K562 (cell line): ENCODE measurements around the gene GDF15. TPM values are rescaled to one million over a fixed set of nuclear protein-coding genes. Genes with fewer than 3 reads are reported as not detected.

Experiments
- ARID2 ChIP-seq: fragments of 450-650 bp; IDR thresholded peaks from 2 replicates; pipeline ENCODE4 v1.6.1; 2017; ENCODE audit warnings: antibody characterized with exemption, mild to moderate bottlenecking
- BRCA1 ChIP-seq, 2 experiments: fragments of 450-650 bp in 1 of 2; sonication (generic) in 1 of 2; formaldehyde crosslinking in 1 of 2; IDR thresholded peaks; 2 replicates each; pipeline versions ENCODE4 v1.5.0 to v1.6.1; 2017 to 2020; ENCODE audit warnings: mild to moderate bottlenecking in 1 of 2, missing genetic modification reagents in 1 of 2
- CBFA2T3 ChIP-seq: fragments of 450-650 bp; IDR thresholded peaks from 2 replicates; pipeline ENCODE4 v1.6.1; 2017
- CEBPB ChIP-seq: fragments of 450-650 bp; IDR thresholded peaks from 2 replicates; pipeline ENCODE4 v1.6.1; 2016; ENCODE audit warnings: missing genetic modification characterization, missing compliant biosample characterization
- CTBP1 ChIP-seq: fragments of 450-650 bp; IDR thresholded peaks from 2 replicates; pipeline ENCODE4 v1.6.1; 2016; ENCODE audit warnings: borderline replicate concordance
- MEF2D ChIP-seq: conservative IDR thresholded peaks from 2 replicates; pipeline ENCODE4 v1.6.1; 2016; ENCODE audit warnings: low read depth, missing genetic modification characterization, missing compliant biosample characterization
- NBN ChIP-seq: fragments of 450-650 bp; IDR thresholded peaks from 2 replicates; pipeline ENCODE4 v1.6.1; 2016; ENCODE audit warnings: low read depth, mild to moderate bottlenecking
- NFIC ChIP-seq: fragments of 450-650 bp; IDR thresholded peaks from 2 replicates; pipeline ENCODE4 v1.6.1; 2017; ENCODE audit warnings: mild to moderate bottlenecking, inconsistent platforms
- NR2C2 ChIP-seq, 2 experiments: fragments of 200-800 bp in 1 of 2; sonication (Bioruptor generic) in 1 of 2; sonication (generic) in 1 of 2; formaldehyde crosslinking in 1 of 2; IDR thresholded peaks; 2 replicates each; pipeline versions ENCODE4 v1.6.1 to v1.8.0; 2016 to 2022; ENCODE audit warnings: mild to moderate bottlenecking in 1 of 2, missing compliant biosample characterization in 1 of 2, missing genetic modification characterization in 1 of 2, missing genetic modification reagents in 1 of 2
- PML ChIP-seq: IDR thresholded peaks from 2 replicates; pipeline ENCODE4 v1.6.1; 2012; ENCODE audit warnings: low read length, inconsistent platforms
- RCOR1 ChIP-seq, 2 experiments: IDR thresholded peaks; 2 replicates each; pipeline ENCODE4 v1.6.1; 2012; ENCODE audit warnings: low read depth in 2 of 2, low read length in 2 of 2, borderline replicate concordance in 1 of 2, improper control_type of control experiment in 1 of 2
- SIN3A ChIP-seq, 2 experiments: fragments of 150-350 bp in 1 of 2; IDR thresholded peaks; 2 replicates each; pipeline ENCODE4 v1.6.1; 2011 to 2016; ENCODE audit warnings: borderline replicate concordance in 2 of 2, low read depth in 2 of 2, low read length in 2 of 2, mild to moderate bottlenecking in 2 of 2, moderate library complexity in 2 of 2; ENCODE audit not compliant: control insufficient read depth in 1 of 2
- SREBF2 ChIP-seq: sonication (generic); formaldehyde crosslinking; IDR thresholded peaks from 2 replicates; pipeline ENCODE4 v1.4.0; 2020; ENCODE audit warnings: mild to moderate bottlenecking, missing genetic modification reagents
- SRF ChIP-seq, 2 experiments: fragments of 250-450, 450-650 bp in 1 of 2; sonication (Bioruptor Pico) in 1 of 2; sonication (generic) in 1 of 2; formaldehyde crosslinking; IDR thresholded peaks; 2 replicates each; pipeline versions ENCODE4 v1.5.0 to v1.5.1; 2020 to 2022; ENCODE audit warnings: mild to moderate bottlenecking in 1 of 2, missing genetic modification reagents in 1 of 2
- TBP ChIP-seq: optimal IDR thresholded peaks from 2 replicates; pipeline ENCODE3; 2011; ENCODE audit warnings: low read depth, low read length, improper control_type of control experiment
- TRIM28 ChIP-seq: fragments of 450-650 bp; IDR thresholded peaks from 2 replicates; pipeline ENCODE4 v1.6.1; 2017
- ZKSCAN8 ChIP-seq: fragments of 200-800 bp; sonication (Bioruptor generic); IDR thresholded peaks from 2 replicates; pipeline ENCODE4 v1.6.1; 2016; ENCODE audit warnings: missing genetic modification characterization, missing compliant biosample characterization
- ZNF165 ChIP-seq: fragments of 250-450 bp; sonication (Bioruptor Pico); IDR thresholded peaks from 2 replicates; pipeline ENCODE4 v1.4.0; 2020; ENCODE audit warnings: borderline replicate concordance
- ZNF431 ChIP-seq: sonication (generic); formaldehyde crosslinking; IDR thresholded peaks from 2 replicates; pipeline ENCODE4 v1.8.0; 2022; ENCODE audit warnings: mild to moderate bottlenecking, missing genetic modification reagents
- ZNF583 ChIP-seq: fragments of 250-450 bp; sonication (Bioruptor Pico); IDR thresholded peaks from 2 replicates; pipeline ENCODE4 v1.4.0; 2020
- ZNF766 ChIP-seq: fragments of 200-800 bp; sonication (Bioruptor generic); conservative IDR thresholded peaks from 2 replicates; pipeline ENCODE4 v1.6.1; 2016; ENCODE audit warnings: missing genetic modification characterization, missing compliant biosample characterization
- polyA plus RNA-seq, 8 experiments: library from polyadenylated mRNA; depleted of rRNA in 4 of 8; stranded (reverse) in 5 of 8; unstranded in 3 of 8; fragments of >200 nt; fragmentation: Nextera tagmentation in 2 of 8; fragmentation: Illumina TruSeq in 1 of 8; extraction: Ambion mirVana in 2 of 8; extraction: Trizol in 1 of 8; gene quantifications; 2 replicates each; pipeline versions ENCODE4 v1.2.1 to v1.2.3, GENCODE V29; 2011 to 2014; ENCODE audit warnings: inconsistent platforms in 1 of 8, missing spikeins in 1 of 8
- total RNA-seq, 7 experiments: library from RNA; depleted of rRNA in 6 of 7; stranded (reverse); fragments of >200 nt in 6 of 7; fragmentation: Illumina TruSeq in 2 of 7; extraction: Trizol in 2 of 7; gene quantifications; 2 replicates each; pipeline versions ENCODE4 v1.2.1 to v1.2.3, GENCODE V29; 2011 to 2021; ENCODE audit warnings: low replicate concordance in 1 of 7
- TF ChIP-seq, protein P1 (sequence below), 2 experiments: fragments of 450-650 bp; IDR thresholded peaks; 2 replicates each; pipeline ENCODE4 v1.6.1; 2016
- TF ChIP-seq, protein P2 (sequence below): sonication (generic); formaldehyde crosslinking; IDR thresholded peaks from 2 replicates; pipeline ENCODE4 v1.9.0; 2022; ENCODE audit warnings: mild to moderate bottlenecking, missing genetic modification reagents

Gene GDF15
- total and polyA plus RNA-seq, 9 of the 15 experiments (the other 6 are each of a cell fraction or from before 2014, with no cell fraction given), result 2.3 to 82.4 (median 12.5) TPM

- TF ChIP-seq MEF2D (tag) (peak; percentile 82; the same call in 1 of the 2 replicates), ARID2 (no peak), ZNF165 (CRISPR knock-in tag) (peak; percentile 83; the same call in 1 of the 2 replicates), ZNF431 (no peak), BRCA1 (IDR thresholded peaks at IDR 0.05) (no peak), BRCA1 (CRISPR knock-in tag; IDR thresholded peaks at IDR 0.05) (no peak), CTBP1 (peak; percentile 71; the same call in 1 of the 2 replicates), SREBF2 (no peak), ZNF583 (CRISPR knock-in tag) (peak; percentile 91), CBFA2T3 (0 out of 2 replicates have a peak, but pooled peaks have one; percentile 12), SRF (CRISPR knock-in tag; IDR thresholded peaks at IDR 0.05) (peak in 1 of 2 experiments; percentile 68; a peak in 2 of 4 replicates), RCOR1 (IDR thresholded peaks at IDR 0.05; ENCODE audit: borderline replicate concordance in 1 of 2, low read depth in 2 of 2, low read length in 2 of 2) (peak in 1 of 2 experiments; percentile 70; a peak in 2 of 4 replicates), TBP (peak; percentile 55), ZNF766 (CRISPR knock-in tag) (peak; percentile 64; the same call in 1 of the 2 replicates), TRIM28 (no peak), SIN3A (IDR thresholded peaks at IDR 0.05; ENCODE audit: borderline replicate concordance in 2 of 2, control insufficient read depth in 1 of 2, low read depth in 2 of 2, low read length in 2 of 2) (peak in 1 of 2 experiments; percentile 26; a peak in 1 of 4 replicates), NFIC (peak; percentile 66), NR2C2 (CRISPR knock-in tag; IDR thresholded peaks at IDR 0.05) (no peak), NR2C2 (tag; IDR thresholded peaks at IDR 0.05) (peak; percentile 66; the same call in 1 of the 2 replicates), ZKSCAN8 (CRISPR knock-in tag) (peak; percentile 92), CEBPB (tag) (no peak), NBN (peak; percentile 51; the same call in 1 of the 2 replicates), PML (no peak; the same call in 1 of the 2 replicates)
- TF ChIP-seq, protein P1, sequence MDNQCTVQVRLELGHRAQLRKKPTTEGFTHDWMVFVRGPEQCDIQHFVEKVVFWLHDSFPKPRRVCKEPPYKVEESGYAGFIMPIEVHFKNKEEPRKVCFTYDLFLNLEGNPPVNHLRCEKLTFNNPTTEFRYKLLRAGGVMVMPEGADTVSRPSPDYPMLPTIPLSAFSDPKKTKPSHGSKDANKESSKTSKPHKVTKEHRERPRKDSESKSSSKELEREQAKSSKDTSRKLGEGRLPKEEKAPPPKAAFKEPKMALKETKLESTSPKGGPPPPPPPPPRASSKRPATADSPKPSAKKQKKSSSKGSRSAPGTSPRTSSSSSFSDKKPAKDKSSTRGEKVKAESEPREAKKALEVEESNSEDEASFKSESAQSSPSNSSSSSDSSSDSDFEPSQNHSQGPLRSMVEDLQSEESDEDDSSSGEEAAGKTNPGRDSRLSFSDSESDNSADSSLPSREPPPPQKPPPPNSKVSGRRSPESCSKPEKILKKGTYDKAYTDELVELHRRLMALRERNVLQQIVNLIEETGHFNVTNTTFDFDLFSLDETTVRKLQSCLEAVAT (IDR thresholded peaks at IDR 0.05), result peak; percentile 75 to 80; a peak in 3 of 4 replicates
- TF ChIP-seq, protein P2, sequence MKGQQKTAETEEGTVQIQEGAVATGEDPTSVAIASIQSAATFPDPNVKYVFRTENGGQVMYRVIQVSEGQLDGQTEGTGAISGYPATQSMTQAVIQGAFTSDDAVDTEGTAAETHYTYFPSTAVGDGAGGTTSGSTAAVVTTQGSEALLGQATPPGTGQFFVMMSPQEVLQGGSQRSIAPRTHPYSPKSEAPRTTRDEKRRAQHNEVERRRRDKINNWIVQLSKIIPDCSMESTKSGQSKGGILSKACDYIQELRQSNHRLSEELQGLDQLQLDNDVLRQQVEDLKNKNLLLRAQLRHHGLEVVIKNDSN (CRISPR knock-in tag), result no peak
These were observed 29.4 kb downstream of the GDF15 start (continued) for GRCh38 chr19:18415178-18415867.
